ENCODE results near the gene HNRNPH1. TPM values are rescaled to one million over a fixed set of nuclear protein-coding genes. Genes with fewer than 3 reads are reported as not detected.

HNRNPH1 gene
- total RNA-seq, 1 donor from 2014 or later, result 964 TPM

DNA sequence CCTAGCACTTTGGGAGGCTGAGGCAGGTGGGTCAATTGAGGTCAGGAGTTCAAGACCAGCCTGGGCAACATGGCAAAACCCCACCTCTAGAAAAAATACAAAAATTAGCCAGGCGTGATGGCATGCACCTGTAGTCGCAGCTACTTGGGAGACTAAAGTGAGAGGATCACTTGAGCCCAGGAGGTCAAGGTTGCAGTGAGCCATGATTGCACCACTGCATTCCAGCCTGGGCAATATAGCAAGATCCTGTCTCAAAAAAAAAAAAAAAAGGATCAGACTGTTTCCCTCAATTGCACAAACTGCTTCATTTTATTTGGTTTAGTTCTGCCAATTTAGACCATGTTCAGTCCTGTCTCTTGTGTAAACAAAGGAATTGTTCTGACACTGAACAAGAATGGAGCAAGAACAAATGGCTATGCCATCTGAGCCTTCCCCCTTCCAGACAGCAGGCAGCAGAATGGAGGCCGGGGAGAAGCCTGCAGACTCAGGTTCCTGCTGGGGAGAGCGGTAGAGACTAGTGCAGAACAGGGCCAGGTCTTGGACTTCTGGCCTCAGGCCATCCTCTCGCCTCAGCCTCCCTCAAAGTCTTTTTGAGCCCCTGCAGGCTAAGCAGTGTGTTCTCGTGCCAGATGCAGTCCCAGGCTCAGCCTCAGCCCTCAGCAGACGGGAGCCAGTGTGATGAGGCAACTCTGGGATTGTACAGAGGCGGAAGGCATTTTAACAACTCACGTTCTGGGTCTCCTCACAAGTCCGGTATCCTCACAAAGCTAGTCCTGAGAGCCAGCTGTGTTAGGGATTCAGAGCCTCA is 18.2 kb downstream of the HNRNPH1 start:
- H3K9me3 Mint-ChIP-seq, result no peaks in the 10 kb centered on the region
- H3K36me3 Mint-ChIP-seq (ENCODE audit: low read depth), result peaks cover 42% of the 10 kb centered on the region
- no peaks in the 10 kb centered on the region for H3K27me3 Mint-ChIP-seq
- no peak overlapping the region for H3K27ac Mint-ChIP-seq
- H3K4me3 Mint-ChIP-seq, result no peak overlapping the region
- DNase-seq, result no peak
- intact Hi-C loops (cut with micrococcal nuclease), result loop anchor here (5.0 kb wide), 1 partner anchor 33 kb away; no protein-coding TSS in a partner anchor
- H3K4me1 Mint-ChIP-seq, result peaks cover 22% of the 10 kb centered on the region

DNA sequence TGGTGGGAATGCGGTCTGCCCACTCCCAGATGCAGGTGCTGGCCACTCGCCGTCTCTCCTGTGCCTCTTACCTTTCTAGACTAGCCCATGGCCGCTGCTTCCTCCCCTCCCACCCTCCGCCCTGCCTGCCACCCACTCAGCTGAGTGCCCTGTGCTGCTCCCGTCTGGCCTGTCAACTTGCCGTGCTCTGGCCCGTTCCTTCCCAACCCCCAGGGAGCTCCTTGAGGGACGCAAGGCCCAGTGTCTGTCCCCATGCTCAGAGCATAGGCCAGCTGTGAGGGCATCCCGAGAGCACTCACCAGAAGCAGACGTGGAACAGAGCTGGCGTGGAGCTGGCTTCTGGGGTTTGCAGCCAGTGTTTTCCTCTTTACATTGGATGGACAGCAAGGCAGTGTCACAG is 20.2 kb downstream of the HNRNPH1 start:
- DNase-seq, result no peak
- peaks cover 37% of the 10 kb centered on the region for H3K36me3 Mint-ChIP-seq (ENCODE audit: low read depth)
- H3K27ac Mint-ChIP-seq, result no peak overlapping the region
- peaks cover 7% of the 10 kb centered on the region for H3K4me1 Mint-ChIP-seq
- intact Hi-C loops (cut with micrococcal nuclease), result no loop called here
- no peaks in the 10 kb centered on the region for H3K9me3 Mint-ChIP-seq
- no peak overlapping the region for H3K4me3 Mint-ChIP-seq
- no peaks in the 10 kb centered on the region for H3K27me3 Mint-ChIP-seq

DNA sequence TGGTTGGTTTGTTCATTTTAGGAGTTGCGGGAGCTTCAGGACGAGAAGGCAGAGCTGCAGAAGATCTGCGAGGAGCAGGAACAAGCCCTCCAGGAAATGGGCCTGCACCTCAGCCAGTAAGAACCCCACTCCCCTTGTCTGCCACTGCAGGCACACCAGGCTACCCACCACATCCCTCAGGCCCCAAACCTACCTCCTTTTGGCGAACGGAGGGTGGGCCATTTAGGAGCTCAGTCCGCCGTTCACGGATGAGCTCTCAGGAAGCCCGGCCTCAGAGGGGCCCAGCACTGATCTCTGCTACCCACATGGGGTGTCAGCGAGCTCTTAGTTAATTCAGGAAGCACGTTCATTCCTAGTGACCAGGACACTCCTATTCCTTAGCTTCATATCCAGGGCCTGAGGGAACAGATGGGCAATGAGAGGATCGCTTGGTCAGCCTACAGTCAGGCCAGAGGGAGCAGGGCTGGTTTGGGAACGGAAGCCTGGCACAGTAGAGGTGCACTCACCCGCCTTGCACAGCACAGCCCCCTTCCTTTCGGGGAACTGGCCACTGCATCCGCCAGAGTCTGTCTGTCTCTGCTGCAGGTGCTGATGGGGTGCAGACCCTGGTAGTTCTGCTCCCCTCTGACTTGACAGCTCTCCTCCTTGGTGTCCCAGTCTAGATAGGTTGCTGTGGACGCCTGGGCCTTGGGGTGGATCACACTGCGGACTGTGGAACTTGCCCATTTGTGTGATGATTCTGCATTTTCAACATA is 21.4 kb downstream of the HNRNPH1 start:
- Mint-ChIP-seq H3K4me3 (no peak overlapping the region), H3K9me3 (no peaks in the 10 kb centered on the region), H3K36me3 (ENCODE audit: low read depth) (peaks cover 35% of the 10 kb centered on the region), H3K4me1 (no peaks in the 10 kb centered on the region), H3K27ac (no peak overlapping the region), H3K27me3 (no peaks in the 10 kb centered on the region)
- intact Hi-C loops (cut with micrococcal nuclease), result no loop called here
- DNase-seq, result no peak

DNA sequence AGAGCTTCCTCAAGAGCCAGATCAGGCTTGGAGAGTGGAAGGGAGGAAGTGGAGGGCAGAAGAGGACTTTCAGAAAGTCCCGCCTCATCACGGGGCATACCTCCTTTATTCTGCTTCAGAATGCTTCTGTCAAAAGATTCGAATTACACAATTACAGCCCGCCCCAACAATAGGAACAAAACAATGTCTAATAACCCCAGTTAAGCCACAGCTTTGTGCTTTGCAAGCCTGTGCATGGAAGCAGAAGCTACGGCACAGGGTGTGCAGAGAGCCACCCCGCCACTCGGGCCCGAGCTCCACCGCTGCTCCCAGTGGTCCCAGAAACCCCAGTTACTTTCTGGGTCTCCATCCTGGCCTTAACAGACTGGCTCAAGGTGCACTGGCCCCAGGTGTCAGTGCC is 23.5 kb downstream of the HNRNPH1 start:
- Mint-ChIP-seq H3K9me3 (no peaks in the 10 kb centered on the region), H3K27me3 (no peaks in the 10 kb centered on the region), H3K4me3 (no peak overlapping the region), H3K27ac (no peak overlapping the region), H3K36me3 (ENCODE audit: low read depth) (peaks cover 41% of the 10 kb centered on the region), H3K4me1 (no peaks in the 10 kb centered on the region)
- no peak for DNase-seq
- intact Hi-C loops (cut with micrococcal nuclease), result no loop called here

DNA sequence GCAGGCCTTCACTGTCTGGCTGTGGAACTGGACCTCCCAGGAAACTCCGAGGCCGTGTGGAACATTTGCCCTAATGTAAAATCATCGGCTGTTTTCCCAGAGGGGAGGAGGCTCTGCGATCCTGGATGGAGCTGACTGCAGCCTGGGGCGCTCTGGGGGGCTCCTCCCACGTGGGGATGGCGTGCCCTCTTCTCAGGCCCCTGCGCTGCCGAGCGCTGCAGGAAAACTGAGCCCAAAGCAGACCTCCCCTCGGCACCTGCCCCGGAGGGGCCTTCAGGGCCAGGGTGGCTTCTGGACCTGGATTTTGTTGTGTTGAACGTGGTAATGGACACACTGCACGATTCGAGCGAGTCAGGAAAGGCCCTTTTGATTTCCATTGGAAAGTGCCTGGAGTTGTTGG is 23.9 kb downstream of the HNRNPH1 start:
- Mint-ChIP-seq H3K4me3 (no peak overlapping the region), H3K9me3 (no peaks in the 10 kb centered on the region), H3K36me3 (ENCODE audit: low read depth) (peaks cover 45% of the 10 kb centered on the region), H3K4me1 (no peaks in the 10 kb centered on the region), H3K27ac (no peak overlapping the region), H3K27me3 (no peaks in the 10 kb centered on the region)
- no peak for DNase-seq
- intact Hi-C loops (cut with micrococcal nuclease), result no loop called here

DNA sequence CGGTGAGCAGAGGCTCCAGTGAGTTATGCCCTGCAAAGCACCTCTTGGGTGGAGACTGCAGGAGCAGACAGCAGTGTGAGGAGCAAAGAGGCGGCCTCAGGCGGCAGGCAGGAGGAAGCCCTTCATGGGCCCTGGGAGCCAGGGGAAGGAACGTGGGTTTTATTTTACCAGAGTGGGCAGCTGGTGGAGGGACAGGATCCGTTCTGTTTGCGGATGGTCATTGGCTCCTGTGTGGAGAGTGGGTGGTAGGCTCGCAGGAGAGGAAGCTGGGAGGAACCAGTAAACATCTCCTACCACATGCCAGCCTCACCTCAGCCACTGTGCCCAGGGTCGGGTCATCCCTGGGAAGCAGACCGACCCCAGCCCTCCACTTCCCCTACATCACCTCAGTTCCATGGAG is 24.4 kb downstream of the HNRNPH1 start:
- H3K9me3 Mint-ChIP-seq, result no peaks in the 10 kb centered on the region
- no peak overlapping the region for H3K27ac Mint-ChIP-seq
- H3K36me3 Mint-ChIP-seq (ENCODE audit: low read depth), result peaks cover 43% of the 10 kb centered on the region
- H3K4me1 Mint-ChIP-seq, result no peaks in the 10 kb centered on the region
- no peak for DNase-seq
- H3K4me3 Mint-ChIP-seq, result no peak overlapping the region
- intact Hi-C loops (cut with micrococcal nuclease), result no loop called here
- no peaks in the 10 kb centered on the region for H3K27me3 Mint-ChIP-seq

DNA sequence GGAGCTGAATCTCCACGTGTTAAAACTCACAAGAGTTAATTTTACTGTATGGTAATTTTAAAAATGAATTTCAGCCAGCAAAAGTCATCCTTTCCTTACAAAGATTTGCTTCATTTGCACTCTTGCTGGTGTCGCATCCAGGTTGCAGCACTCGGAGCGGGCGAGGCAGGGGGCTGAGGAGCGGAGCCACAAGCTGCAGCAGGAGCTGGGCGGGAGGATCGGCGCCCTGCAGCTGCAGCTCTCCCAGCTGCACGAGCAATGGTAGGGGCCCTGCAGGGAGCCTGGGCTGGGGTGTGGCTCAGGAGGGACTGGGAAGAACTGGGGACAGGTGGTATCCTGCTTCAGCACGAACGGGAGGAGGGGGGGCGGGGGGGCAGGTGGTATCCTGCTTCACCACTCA is 27.1 kb downstream of the HNRNPH1 start:
- no peak overlapping the region for H3K4me3 Mint-ChIP-seq
- intact Hi-C loops (cut with micrococcal nuclease), result no loop called here
- H3K27ac Mint-ChIP-seq, result no peak overlapping the region
- no peaks in the 10 kb centered on the region for H3K9me3 Mint-ChIP-seq
- no peaks in the 10 kb centered on the region for H3K27me3 Mint-ChIP-seq
- H3K4me1 Mint-ChIP-seq, result no peaks in the 10 kb centered on the region
- H3K36me3 Mint-ChIP-seq (ENCODE audit: low read depth), result peaks cover 51% of the 10 kb centered on the region
- DNase-seq, result no peak

DNA sequence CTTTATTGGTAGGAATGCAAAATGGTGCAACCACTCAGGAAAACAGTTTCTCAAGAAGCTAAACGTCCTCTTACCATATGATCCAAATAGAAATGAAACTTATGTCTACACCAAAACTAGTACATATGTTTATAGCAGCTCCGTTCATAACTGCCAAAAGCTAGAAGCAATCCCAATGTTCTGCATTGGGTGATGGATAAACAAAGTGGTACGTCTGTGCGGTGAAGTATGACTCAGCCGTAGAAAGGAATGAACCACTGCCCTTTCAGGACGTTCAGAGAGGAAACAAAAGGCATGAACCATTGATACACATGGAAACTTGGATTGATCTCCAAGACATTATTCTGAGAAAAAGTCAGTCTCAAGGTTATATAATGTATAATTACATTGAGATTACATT is 27.6 kb downstream of the HNRNPH1 start:
- Mint-ChIP-seq H3K27me3 (no peaks in the 10 kb centered on the region), H3K4me3 (no peak overlapping the region), H3K27ac (no peak overlapping the region), H3K36me3 (ENCODE audit: low read depth) (peaks cover 52% of the 10 kb centered on the region), H3K9me3 (no peaks in the 10 kb centered on the region), H3K4me1 (no peaks in the 10 kb centered on the region)
- DNase-seq, result no peak
- intact Hi-C loops (cut with micrococcal nuclease), result no loop called here

DNA sequence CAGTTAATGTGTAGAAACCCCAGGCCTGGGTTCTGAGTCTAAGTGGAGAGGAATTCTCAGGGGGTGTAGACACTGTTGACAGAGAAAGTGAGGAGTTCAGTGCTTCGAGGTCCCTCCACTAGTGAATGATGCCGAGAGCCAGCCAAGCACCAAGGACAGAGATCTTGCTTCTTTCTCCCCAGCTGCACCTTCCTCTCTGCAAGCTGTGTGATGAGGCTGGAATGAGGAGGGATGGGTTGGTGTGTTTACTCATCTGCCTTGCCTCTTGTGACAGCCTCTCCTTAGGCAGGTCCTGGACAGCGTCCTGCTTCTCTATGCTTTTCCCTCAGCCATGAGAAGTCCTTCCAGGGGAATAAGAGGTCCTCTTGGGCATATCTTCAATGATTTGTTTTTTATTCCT is 35.3 kb downstream of the HNRNPH1 start:
- no peaks in the 10 kb centered on the region for H3K4me1 Mint-ChIP-seq
- DNase-seq, result no peak
- intact Hi-C loops (cut with micrococcal nuclease), result no loop called here
- H3K36me3 Mint-ChIP-seq (ENCODE audit: low read depth), result peaks cover 36% of the 10 kb centered on the region
- H3K27ac Mint-ChIP-seq, result no peak overlapping the region
- no peaks in the 10 kb centered on the region for H3K9me3 Mint-ChIP-seq
- no peak overlapping the region for H3K4me3 Mint-ChIP-seq
- no peaks in the 10 kb centered on the region for H3K27me3 Mint-ChIP-seq

DNA sequence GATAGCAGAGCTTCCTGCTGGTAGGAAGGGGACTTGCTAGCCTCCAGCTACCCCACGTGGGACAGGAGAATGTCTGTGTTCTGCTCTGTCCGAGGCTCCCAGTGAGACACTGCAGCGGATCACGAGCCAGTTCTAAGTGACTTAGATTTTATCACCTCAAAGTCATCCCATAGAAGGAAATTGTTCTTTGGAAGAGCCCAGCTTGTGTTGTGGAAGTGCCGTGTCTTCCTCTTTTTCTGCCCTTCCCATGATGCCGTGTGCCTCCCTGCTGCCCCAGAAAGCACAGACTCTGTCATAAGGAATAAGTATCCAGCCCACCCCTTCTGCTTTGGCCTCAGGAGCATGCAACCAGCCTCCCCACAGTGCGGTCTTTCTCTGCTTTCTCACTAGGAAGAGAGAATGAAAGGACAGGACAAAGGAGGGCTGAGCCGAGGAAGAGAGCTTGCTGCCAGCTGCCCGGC is 37.5 kb downstream of the HNRNPH1 start:
- no peaks in the 10 kb centered on the region for H3K9me3 Mint-ChIP-seq
- H3K27ac Mint-ChIP-seq, result no peak overlapping the region
- DNase-seq, result no peak
- no peaks in the 10 kb centered on the region for H3K4me1 Mint-ChIP-seq
- H3K27me3 Mint-ChIP-seq, result no peaks in the 10 kb centered on the region
- intact Hi-C loops (cut with micrococcal nuclease), result no loop called here
- peaks cover 35% of the 10 kb centered on the region for H3K36me3 Mint-ChIP-seq (ENCODE audit: low read depth)
- no peak overlapping the region for H3K4me3 Mint-ChIP-seq

DNA sequence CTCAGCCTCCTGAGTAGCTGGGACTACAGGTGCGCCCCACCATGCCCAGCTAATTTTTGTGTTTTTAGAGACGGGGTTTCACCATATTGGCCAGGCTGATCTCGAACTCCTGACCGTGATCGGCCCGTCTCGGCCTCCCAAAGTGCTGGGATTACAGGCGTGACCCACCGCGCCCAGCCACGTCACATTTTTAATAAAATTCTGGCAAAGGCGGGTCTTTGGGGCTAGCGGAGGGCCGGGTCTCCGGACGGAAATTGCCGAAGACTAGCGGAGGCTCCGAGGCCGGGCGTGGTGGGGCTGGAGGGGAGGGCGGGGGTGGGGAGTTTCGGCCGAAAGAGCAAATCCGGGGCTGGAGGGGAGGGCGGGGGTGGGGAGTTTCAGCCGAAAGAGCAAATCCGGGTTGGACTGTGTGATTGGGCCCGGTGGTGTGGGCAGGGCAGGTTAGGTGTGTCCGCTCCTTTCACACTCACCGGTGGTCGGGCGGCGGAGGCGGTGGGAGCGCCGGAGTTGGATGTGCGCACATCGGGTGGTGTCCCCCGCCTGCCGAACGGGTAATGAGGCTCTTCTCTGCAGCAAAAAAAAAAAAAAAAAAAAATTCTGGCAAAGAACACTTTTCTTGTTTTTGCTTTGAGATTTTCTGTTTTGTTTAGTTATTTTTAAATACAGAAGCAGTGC is 46.0 kb downstream of the HNRNPH1 start:
- no peak for DNase-seq
- Mint-ChIP-seq H3K27me3 (no peaks in the 10 kb centered on the region), H3K4me1 (peaks cover 2% of the 10 kb centered on the region), H3K9me3 (no peaks in the 10 kb centered on the region), H3K36me3 (ENCODE audit: low read depth) (peaks cover 30% of the 10 kb centered on the region), H3K27ac (no peak overlapping the region), H3K4me3 (no peak overlapping the region)
- intact Hi-C loops (cut with micrococcal nuclease), result no loop called here

DNA sequence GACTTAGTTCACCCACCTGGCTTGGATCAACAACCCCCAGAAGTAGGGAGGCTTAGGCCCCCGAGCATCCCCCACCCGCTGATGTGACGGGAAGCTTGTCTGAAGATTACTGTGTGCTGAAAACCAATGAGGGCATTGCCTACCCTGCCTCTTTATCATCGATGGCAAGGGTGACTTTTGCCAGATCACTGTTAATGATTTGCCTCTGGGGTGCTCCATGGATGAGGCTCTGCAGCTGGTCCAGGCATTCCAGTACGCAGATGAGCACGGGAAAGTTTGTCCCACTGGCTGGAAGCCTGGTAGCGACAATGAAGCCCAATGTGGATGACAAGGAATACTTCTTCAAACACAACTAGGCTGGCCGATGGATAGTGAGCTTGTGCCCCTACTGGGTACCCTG is 51.1 kb downstream of the HNRNPH1 start:
- no peak overlapping the region for H3K27ac Mint-ChIP-seq
- no peaks in the 10 kb centered on the region for H3K9me3 Mint-ChIP-seq
- H3K27me3 Mint-ChIP-seq, result no peaks in the 10 kb centered on the region
- H3K4me1 Mint-ChIP-seq, result peaks cover 2% of the 10 kb centered on the region
- intact Hi-C loops (cut with micrococcal nuclease), result loop anchor here (5.0 kb wide), 1 partner anchor 35 kb away; no protein-coding TSS in a partner anchor
- DNase-seq, result no peak
- no peak overlapping the region for H3K4me3 Mint-ChIP-seq
- H3K36me3 Mint-ChIP-seq (ENCODE audit: low read depth), result peaks cover 38% of the 10 kb centered on the region

DNA sequence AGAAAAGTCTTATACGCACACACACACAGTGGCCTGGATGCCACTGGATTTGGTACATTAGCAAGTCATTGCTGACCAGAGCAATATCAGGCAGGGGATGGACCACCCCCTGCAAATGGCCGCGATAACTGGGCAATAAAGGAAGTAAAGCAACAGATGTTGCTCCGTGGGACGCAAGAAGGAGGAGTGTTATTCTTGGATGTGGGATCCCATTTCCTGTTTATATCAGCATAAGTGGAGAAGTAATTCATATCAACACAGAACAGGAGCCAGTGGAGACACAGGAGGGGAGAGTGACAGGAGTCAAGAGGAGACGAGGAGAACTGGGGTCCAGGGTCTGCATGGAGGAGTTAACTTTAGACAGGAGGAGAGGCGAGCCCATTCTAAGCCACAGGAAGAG is 54.8 kb downstream of the HNRNPH1 start:
- DNase-seq, result no peak
- intact Hi-C loops (cut with micrococcal nuclease), result no loop called here
- Mint-ChIP-seq H3K4me3 (no peak overlapping the region), H3K4me1 (no peaks in the 10 kb centered on the region), H3K27ac (no peak overlapping the region), H3K36me3 (ENCODE audit: low read depth) (peaks cover 38% of the 10 kb centered on the region), H3K27me3 (no peaks in the 10 kb centered on the region), H3K9me3 (no peaks in the 10 kb centered on the region)

DNA sequence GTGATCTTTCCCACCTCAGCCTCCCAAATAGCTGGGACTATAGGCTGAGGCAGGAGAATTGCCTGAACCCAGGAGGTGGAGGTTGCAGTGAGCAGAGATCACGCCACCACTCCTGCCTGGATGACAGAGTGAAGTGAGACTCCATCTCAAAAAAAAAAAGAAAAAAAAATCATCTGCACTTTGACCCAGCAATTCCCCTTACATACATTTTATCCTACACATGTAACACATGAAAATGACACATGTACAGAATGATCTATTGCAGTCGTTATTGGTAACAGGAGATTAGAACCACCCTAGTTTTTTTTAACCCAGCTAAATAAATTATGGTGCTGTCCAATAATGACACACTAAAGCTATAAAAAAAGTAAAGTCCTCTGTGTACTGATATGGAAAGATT is 58.9 kb downstream of the HNRNPH1 start:
- H3K9me3 Mint-ChIP-seq, result no peaks in the 10 kb centered on the region
- no peaks in the 10 kb centered on the region for H3K27me3 Mint-ChIP-seq
- no peak overlapping the region for H3K4me3 Mint-ChIP-seq

More for the DNA sequence above, 58.9 kb downstream of the HNRNPH1 start:
- DNase-seq, result no peak
- intact Hi-C loops (cut with micrococcal nuclease), result no loop called here
- Mint-ChIP-seq H3K27ac (no peak overlapping the region), H3K4me1 (peaks cover 3% of the 10 kb centered on the region), H3K36me3 (ENCODE audit: low read depth) (peaks cover 40% of the 10 kb centered on the region)
